DND-41 (cell line): ENCODE data around the gene METTL27.
"Not testable (repeated sequence)": the region's sequence is repeated elsewhere in the genome, so short reads cannot be mapped to it uniquely, and the experiment has no call there.

Experiments
- CTCF ChIP-seq: IDR thresholded peaks from 2 replicates; pipeline ENCODE4 v1.5.1; 2012; ENCODE audit warnings: borderline replicate concordance, low read length, moderate library complexity, mild to moderate bottlenecking; ENCODE audit not compliant: poor library complexity, severe bottlenecking; ENCODE audit errors: extremely low read depth
- EZH2 ChIP-seq: IDR thresholded peaks from 3 replicates; pipeline ENCODE4 v1.6.1; 2012; ENCODE audit warnings: borderline replicate concordance, low read depth, mild to moderate bottlenecking, moderate library complexity, low read length, inconsistent platforms; ENCODE audit not compliant: severe bottlenecking

DNA sequence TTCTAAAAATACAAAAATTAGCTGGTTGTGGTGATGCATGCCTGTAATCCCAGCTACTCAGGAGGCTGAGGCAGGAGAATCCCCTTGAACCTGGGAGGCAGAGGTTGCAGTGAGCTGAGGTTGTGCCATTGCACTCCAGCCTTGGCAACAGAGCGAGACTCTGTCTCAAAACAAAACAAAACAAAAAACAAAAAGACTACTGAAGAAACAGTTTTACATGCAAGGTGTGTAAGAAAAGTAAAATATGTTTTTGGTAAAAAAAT, 54.6 kb downstream of the METTL27 start:
- TF ChIP-seq CTCF, EZH2: not testable (repeated sequence)
